Measurements from ENCODE around the gene ZEB1.
"Not testable (repeated sequence)": the region's sequence is repeated elsewhere in the genome, so short reads cannot be mapped to it uniquely, and the experiment has no call there.

The ZEB1 gene

DNA sequence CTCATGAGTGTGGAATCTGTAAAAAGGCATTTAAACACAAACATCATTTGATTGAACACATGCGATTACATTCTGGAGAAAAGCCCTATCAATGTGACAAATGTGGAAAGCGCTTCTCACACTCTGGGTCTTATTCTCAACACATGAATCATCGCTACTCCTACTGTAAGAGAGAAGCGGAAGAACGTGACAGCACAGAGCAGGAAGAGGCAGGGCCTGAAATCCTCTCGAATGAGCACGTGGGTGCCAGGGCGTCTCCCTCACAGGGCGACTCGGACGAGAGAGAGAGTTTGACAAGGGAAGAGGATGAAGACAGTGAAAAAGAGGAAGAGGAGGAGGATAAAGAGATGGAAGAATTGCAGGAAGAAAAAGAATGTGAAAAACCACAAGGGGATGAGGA lies 207.7 kb downstream of the ZEB1 start:
- TF ChIP-seq, protein P1, sequence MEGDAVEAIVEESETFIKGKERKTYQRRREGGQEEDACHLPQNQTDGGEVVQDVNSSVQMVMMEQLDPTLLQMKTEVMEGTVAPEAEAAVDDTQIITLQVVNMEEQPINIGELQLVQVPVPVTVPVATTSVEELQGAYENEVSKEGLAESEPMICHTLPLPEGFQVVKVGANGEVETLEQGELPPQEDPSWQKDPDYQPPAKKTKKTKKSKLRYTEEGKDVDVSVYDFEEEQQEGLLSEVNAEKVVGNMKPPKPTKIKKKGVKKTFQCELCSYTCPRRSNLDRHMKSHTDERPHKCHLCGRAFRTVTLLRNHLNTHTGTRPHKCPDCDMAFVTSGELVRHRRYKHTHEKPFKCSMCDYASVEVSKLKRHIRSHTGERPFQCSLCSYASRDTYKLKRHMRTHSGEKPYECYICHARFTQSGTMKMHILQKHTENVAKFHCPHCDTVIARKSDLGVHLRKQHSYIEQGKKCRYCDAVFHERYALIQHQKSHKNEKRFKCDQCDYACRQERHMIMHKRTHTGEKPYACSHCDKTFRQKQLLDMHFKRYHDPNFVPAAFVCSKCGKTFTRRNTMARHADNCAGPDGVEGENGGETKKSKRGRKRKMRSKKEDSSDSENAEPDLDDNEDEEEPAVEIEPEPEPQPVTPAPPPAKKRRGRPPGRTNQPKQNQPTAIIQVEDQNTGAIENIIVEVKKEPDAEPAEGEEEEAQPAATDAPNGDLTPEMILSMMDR (IDR thresholded peaks at IDR 0.05; ENCODE audit: insufficient read depth, low read length, poor library complexity, severe bottlenecking), result no peak
- H3K27me3 ChIP-seq (replicated peaks; ENCODE audit: control insufficient read depth, insufficient read depth, low read length), result no peaks in the 10 kb centered on the region
- peaks cover 10% of the 10 kb centered on the region for H3K36me3 ChIP-seq (ENCODE audit: control insufficient read depth, insufficient read depth, low read length)
- no peak overlapping the region for H3K4me3 ChIP-seq (replicated peaks; ENCODE audit: low read depth, low read length)
- DNase-seq (ENCODE audit: extremely low read depth, insufficient read length), result no peak

DNA sequence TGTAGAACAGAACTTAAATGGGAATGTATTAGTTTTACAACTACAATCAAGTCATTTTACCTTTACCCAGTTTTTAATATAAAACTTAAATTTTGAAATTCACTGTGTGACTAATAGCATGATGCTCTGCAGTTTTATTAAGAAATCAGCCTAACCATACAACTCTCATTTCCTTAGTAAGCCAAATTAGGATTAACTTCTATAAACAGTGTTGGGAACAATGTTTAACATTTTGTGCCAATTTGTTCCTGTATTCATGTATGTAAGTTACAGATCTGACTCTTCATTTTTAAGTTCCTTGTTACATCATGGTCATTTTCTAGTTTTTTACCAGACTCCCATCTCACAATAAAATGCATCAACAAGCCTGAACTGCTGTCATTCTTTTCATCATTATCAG lies 209.8 kb downstream of the ZEB1 start:
- H3K4me3 ChIP-seq (replicated peaks; ENCODE audit: low read depth, low read length), result no peak overlapping the region
- H3K36me3 ChIP-seq (ENCODE audit: control insufficient read depth, insufficient read depth, low read length), result peaks cover 10% of the 10 kb centered on the region
- TF ChIP-seq, protein P1 (IDR thresholded peaks at IDR 0.05; ENCODE audit: insufficient read depth, low read length, poor library complexity, severe bottlenecking), result no peak
- DNase-seq (ENCODE audit: extremely low read depth, insufficient read length), result no peak
- no peaks in the 10 kb centered on the region for H3K27me3 ChIP-seq (replicated peaks; ENCODE audit: control insufficient read depth, insufficient read depth, low read length)

DNA sequence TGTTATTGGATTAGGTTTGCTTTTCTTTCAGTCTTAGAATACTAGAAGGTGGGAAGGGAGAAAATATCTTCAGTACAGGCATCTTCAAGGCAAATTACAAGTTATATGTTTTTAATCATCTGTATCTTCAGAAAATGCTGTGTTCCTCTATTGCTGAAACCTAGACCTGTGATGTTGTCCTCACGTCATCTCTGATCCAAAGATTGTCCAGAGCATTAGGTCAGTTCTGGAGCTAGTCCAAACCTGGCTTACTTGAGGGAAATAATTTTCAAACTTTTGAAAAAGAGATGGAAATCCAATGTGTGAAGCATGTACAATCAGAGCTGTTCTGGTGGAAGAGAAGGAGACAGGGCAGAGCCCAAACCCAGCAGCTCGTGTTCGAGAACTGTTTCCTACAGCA lies 217.3 kb downstream of the ZEB1 start:
- no peaks in the 10 kb centered on the region for H3K27me3 ChIP-seq (replicated peaks; ENCODE audit: control insufficient read depth, insufficient read depth, low read length)
- TF ChIP-seq, protein P1 (IDR thresholded peaks at IDR 0.05; ENCODE audit: insufficient read depth, low read length, poor library complexity, severe bottlenecking), result no peak
- H3K36me3 ChIP-seq (ENCODE audit: control insufficient read depth, insufficient read depth, low read length), result no peaks in the 10 kb centered on the region
- H3K4me3 ChIP-seq (replicated peaks; ENCODE audit: low read depth, low read length), result no peak overlapping the region
- DNase-seq (ENCODE audit: extremely low read depth, insufficient read length), result no peak

DNA sequence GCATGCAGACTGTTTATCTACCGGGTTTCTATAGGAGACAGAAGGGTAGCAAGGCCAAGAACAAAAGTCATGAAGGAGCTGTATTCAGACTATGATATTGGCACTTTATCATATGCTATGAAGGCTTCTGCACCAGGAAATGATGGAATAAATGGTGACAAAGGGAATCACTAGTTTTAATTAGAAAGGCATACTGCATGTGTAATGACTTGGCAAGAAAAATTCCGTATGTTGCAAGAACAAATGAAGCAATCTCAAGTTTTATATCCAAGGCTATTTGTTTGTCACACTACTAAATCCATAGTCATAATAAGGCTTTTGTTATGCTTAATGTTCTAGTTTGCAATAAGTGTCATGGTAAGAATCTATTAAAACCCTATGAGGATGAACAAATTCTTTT lies 230.9 kb downstream of the ZEB1 start:
- TF ChIP-seq, protein P1 (IDR thresholded peaks at IDR 0.05; ENCODE audit: insufficient read depth, low read length, poor library complexity, severe bottlenecking), result no peak
- H3K27me3 ChIP-seq (replicated peaks; ENCODE audit: control insufficient read depth, insufficient read depth, low read length), result no peaks in the 10 kb centered on the region
- no peaks in the 10 kb centered on the region for H3K36me3 ChIP-seq (ENCODE audit: control insufficient read depth, insufficient read depth, low read length)
- H3K4me3 ChIP-seq (replicated peaks; ENCODE audit: low read depth, low read length), result no peak overlapping the region
- DNase-seq (ENCODE audit: extremely low read depth, insufficient read length), result no peak

DNA sequence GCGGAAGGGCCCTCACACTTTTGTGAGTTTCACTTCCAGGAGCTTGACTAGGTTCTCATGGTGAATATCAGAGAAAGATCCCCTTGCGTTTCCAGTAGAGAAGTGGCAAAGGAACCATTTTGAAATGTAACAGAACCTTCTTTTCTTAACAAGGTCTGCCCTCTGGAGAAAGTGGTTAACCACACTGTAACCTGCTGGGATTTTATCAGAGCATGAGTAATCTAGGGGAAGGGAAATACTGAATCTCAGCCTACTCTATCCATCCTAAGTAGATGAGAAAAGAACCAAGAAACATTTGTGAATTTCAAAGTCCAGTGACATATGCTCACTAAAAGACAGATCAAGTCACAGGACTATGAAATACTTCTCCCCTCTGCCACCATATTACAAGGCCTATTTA lies 235.5 kb downstream of the ZEB1 start:
- peak; percentile 6 for DNase-seq (ENCODE audit: extremely low read depth, insufficient read length)
- H3K4me3 ChIP-seq (replicated peaks; ENCODE audit: low read depth, low read length), result no peak overlapping the region

DNA sequence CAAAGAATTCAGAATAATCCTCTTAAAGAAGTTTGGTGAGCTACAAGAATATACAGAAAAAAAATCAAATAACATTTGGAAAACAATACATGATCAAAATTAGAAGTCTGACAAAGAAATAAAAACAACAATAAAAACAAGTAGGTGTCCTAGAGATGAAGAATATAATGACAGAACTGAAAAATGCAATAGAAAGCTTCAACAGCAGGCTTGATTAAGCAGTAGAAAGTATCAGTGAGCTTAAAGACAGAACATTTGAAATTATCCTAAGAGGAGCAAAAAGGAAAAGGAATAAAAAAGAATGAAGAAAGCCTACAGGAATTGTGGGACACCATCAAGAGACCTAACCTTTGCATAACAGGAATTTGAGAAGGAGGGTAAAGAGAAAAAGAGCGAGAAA lies 238.8 kb downstream of the ZEB1 start:
- Histone ChIP-seq H3K27me3 (replicated peaks; ENCODE audit: control insufficient read depth, insufficient read depth, low read length) (no peaks in the 10 kb centered on the region), H3K4me3 (replicated peaks; ENCODE audit: low read depth, low read length) (no peak overlapping the region), H3K36me3 (ENCODE audit: control insufficient read depth, insufficient read depth, low read length) (no peaks in the 10 kb centered on the region)
- no peak for DNase-seq (ENCODE audit: extremely low read depth, insufficient read length)
- TF ChIP-seq, protein P1 (IDR thresholded peaks at IDR 0.05; ENCODE audit: insufficient read depth, low read length, poor library complexity, severe bottlenecking), result no peak

More for the DNA sequence above, 235.5 kb downstream of the ZEB1 start:
- no peaks in the 10 kb centered on the region for H3K27me3 ChIP-seq (replicated peaks; ENCODE audit: control insufficient read depth, insufficient read depth, low read length)
- TF ChIP-seq, protein P1 (IDR thresholded peaks at IDR 0.05; ENCODE audit: insufficient read depth, low read length, poor library complexity, severe bottlenecking), result no peak
- no peaks in the 10 kb centered on the region for H3K36me3 ChIP-seq (ENCODE audit: control insufficient read depth, insufficient read depth, low read length)

DNA sequence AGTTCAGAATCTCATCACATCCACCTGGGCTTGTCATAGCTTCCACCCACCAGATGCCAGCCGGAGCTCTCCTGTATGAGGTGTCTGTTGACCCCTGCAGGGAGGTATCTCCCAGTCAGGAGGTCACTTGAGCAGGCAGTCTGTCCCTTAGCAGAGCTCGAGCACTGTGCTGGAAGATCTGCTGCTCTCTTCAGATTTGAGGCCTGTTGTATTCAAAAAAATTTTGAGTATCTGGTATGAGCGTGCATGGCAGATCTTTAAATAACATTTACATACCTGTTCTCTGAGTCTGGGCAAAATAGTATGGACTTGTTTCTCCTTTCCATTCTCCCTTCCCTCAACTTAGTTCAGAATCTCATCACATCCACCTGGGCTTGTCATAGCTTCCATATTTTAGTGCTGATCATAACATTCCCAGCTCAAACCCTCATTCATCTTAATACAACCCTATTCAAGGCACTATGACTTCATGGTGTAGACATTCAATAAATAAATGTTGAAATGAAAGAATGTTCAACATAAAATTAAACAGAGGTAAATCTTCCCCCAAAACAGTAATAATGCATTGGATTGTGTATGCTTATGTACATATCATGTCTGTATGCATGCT lies 249.3 kb downstream of the ZEB1 start:
- H3K36me3 ChIP-seq (ENCODE audit: control insufficient read depth, insufficient read depth, low read length); H3K27me3 ChIP-seq (replicated peaks; ENCODE audit: control insufficient read depth, insufficient read depth, low read length); DNase-seq (ENCODE audit: extremely low read depth, insufficient read length); H3K4me3 ChIP-seq (replicated peaks; ENCODE audit: low read depth, low read length): not testable (repeated sequence)

All from GM06990 (cell line).